ENCODE data around the gene TSNAXIP1. TPM values are rescaled to one million over a fixed set of nuclear protein-coding genes. Genes with fewer than 3 reads are reported as not detected.

TSNAXIP1 gene
- total RNA-seq, 2 experiments from 2014 or later = 0.40 to 0.47 TPM

- Mint-ChIP-seq H3K4me1 (ENCODE audit: low read depth) (peaks cover 30% of the 10 kb centered on the region), H3K9me3 (no peaks in the 10 kb centered on the region), H3K27me3 (no peaks in the 10 kb centered on the region), H3K27ac (no peak overlapping the region), H3K36me3 (ENCODE audit: low read depth) (peaks cover 13% of the 10 kb centered on the region), H3K4me3 (no peak overlapping the region)
- ChIA-PET POLR2A (no interaction called here), CTCF (interaction anchor here (1.1 to 1.5 kb wide), 2 partner anchors 9 to 37 kb away, joined by 3 to 4 read pairs; no protein-coding TSS in a partner anchor)
- intact Hi-C loops (cut with micrococcal nuclease) = no loop called here
- ATAC-seq (no peak), DNase-seq (no peak)
- TF ChIP-seq CTCF (IDR thresholded peaks at IDR 0.05) = no peak
Observed at GRCh38 chr16:67853670-67854069, 47.0 kb downstream of the TSNAXIP1 start.

- Mint-ChIP-seq H3K27me3 (no peaks in the 10 kb centered on the region), H3K4me1 (ENCODE audit: low read depth) (peaks cover 23% of the 10 kb centered on the region), H3K36me3 (ENCODE audit: low read depth) (peaks cover 10% of the 10 kb centered on the region), H3K4me3 (no peak overlapping the region), H3K9me3 (no peaks in the 10 kb centered on the region), H3K27ac (no peak overlapping the region)
- no peak for TF ChIP-seq CTCF (IDR thresholded peaks at IDR 0.05)
- CTCF ChIA-PET = interaction anchor here (0.8 to 1.8 kb wide), 3 partner anchors 10 to 335 kb away, joined by 3 to 5 read pairs (median 3); partner anchors contain the start of gene NRN1L
- DNase-seq (no peak), ATAC-seq (no peak)
- intact Hi-C loops (cut with micrococcal nuclease) = no loop called here
- POLR2A ChIA-PET = interaction anchor here (1.6 kb wide), 1 partner anchor 10 kb away, joined by 3 read pairs; no protein-coding TSS in a partner anchor
Observed at GRCh38 chr16:67855789-67856188, 49.1 kb downstream of the TSNAXIP1 start.

GRCh38 chr16:67856927-67857546 lies 50.3 kb downstream of the TSNAXIP1 start:
- Mint-ChIP-seq H3K4me1 (ENCODE audit: low read depth) (peaks cover 23% of the 10 kb centered on the region), H3K27ac (peak overlapping the region; percentile 36)

GRCh38 chr16:67857547-67858233 lies 51.0 kb downstream of the TSNAXIP1 start:
- ChIA-PET POLR2A (interaction anchor here (0.6 to 1.3 kb wide), 3 partner anchors 9 to 161 kb away, joined by 3 to 4 read pairs (median 4); partner anchors contain the start of gene CENPT), CTCF (interaction anchor here (0.9 to 1.3 kb wide), 3 partner anchors 26 to 85 kb away, joined by 3 to 4 read pairs (median 4); no protein-coding TSS in a partner anchor)
- ATAC-seq = peak; percentile 90
- intact Hi-C loops (cut with micrococcal nuclease) = no loop called here
- TF ChIP-seq CTCF (IDR thresholded peaks at IDR 0.05) = no peak
- Mint-ChIP-seq H3K9me3 (no peaks in the 10 kb centered on the region), H3K27ac (peak overlapping the region; percentile 14), H3K36me3 (ENCODE audit: low read depth) (peaks cover 13% of the 10 kb centered on the region), H3K4me3 (no peak overlapping the region), H3K27me3 (no peaks in the 10 kb centered on the region), H3K4me1 (ENCODE audit: low read depth) (peaks cover 23% of the 10 kb centered on the region)
- DNase-seq = peak; percentile 38

More at GRCh38 chr16:67856927-67857546, 50.3 kb downstream of the TSNAXIP1 start:
- Mint-ChIP-seq H3K27me3 (no peaks in the 10 kb centered on the region), H3K36me3 (ENCODE audit: low read depth) (peaks cover 10% of the 10 kb centered on the region), H3K9me3 (no peaks in the 10 kb centered on the region), H3K4me3 (no peak overlapping the region)
- ATAC-seq = no peak
- ChIA-PET CTCF (interaction anchor here (1.0 to 1.3 kb wide), 2 partner anchors 27 to 85 kb away, joined by 3 to 4 read pairs; no protein-coding TSS in a partner anchor), POLR2A (interaction anchor here (0.6 to 1.3 kb wide), 3 partner anchors 9 to 161 kb away, joined by 3 to 4 read pairs (median 4); partner anchors contain the start of gene CENPT)
- intact Hi-C loops (cut with micrococcal nuclease) = no loop called here
- no peak for DNase-seq
- TF ChIP-seq CTCF (IDR thresholded peaks at IDR 0.05) = no peak

Measured in activated CD8-positive, alpha-beta T cell treated with anti-CD3 and anti-CD28 coated beads for 36 hours (primary cell).